ENCODE results near the gene MEST.

DNA sequence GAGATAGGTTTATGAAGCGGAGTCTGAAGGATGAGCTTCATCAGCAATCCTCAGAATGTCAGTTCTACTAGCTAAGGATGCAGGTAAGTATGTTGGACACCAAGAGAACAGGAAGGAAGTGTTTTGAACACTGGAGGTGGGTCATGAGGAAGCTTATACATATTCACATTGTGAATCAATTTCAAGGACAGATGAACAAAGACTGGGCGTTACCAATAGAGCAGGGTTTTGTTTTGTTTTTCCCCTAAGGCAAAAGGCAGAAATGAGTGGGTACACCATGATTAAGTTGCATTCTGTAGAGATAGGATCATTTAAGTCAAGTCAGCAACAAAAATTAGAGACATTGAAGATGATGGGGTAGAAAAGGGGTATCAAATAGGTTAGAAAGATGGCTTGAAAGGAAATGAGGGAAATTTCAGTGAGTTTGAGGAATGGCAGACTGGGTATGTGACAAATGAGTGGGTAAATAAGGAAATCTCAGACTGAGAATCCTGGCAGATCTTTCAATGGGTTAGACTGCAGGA lies 51.7 kb downstream of the MEST start:
- no peak for TF ChIP-seq EZH2 (IDR thresholded peaks at IDR 0.05; ENCODE audit: borderline replicate concordance, insufficient read depth, low read length, poor library complexity, severe bottlenecking)
- TF ChIP-seq EP300 (conservative IDR thresholded peaks at IDR 0.05; ENCODE audit: poor library complexity, severe bottlenecking): no peak
- TF ChIP-seq CTCF (IDR thresholded peaks at IDR 0.05; ENCODE audit: poor library complexity, severe bottlenecking): no peak
- TF ChIP-seq, protein P1, sequence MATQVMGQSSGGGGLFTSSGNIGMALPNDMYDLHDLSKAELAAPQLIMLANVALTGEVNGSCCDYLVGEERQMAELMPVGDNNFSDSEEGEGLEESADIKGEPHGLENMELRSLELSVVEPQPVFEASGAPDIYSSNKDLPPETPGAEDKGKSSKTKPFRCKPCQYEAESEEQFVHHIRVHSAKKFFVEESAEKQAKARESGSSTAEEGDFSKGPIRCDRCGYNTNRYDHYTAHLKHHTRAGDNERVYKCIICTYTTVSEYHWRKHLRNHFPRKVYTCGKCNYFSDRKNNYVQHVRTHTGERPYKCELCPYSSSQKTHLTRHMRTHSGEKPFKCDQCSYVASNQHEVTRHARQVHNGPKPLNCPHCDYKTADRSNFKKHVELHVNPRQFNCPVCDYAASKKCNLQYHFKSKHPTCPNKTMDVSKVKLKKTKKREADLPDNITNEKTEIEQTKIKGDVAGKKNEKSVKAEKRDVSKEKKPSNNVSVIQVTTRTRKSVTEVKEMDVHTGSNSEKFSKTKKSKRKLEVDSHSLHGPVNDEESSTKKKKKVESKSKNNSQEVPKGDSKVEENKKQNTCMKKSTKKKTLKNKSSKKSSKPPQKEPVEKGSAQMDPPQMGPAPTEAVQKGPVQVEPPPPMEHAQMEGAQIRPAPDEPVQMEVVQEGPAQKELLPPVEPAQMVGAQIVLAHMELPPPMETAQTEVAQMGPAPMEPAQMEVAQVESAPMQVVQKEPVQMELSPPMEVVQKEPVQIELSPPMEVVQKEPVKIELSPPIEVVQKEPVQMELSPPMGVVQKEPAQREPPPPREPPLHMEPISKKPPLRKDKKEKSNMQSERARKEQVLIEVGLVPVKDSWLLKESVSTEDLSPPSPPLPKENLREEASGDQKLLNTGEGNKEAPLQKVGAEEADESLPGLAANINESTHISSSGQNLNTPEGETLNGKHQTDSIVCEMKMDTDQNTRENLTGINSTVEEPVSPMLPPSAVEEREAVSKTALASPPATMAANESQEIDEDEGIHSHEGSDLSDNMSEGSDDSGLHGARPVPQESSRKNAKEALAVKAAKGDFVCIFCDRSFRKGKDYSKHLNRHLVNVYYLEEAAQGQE (IDR thresholded peaks at IDR 0.05; ENCODE audit: borderline replicate concordance): no peak
- TF ChIP-seq POLR2AphosphoS5 (IDR thresholded peaks at IDR 0.05): no peak
- no peak for TF ChIP-seq MXI1 (conservative IDR thresholded peaks at IDR 0.05; ENCODE audit: poor library complexity, severe bottlenecking)
